Right lobe of liver (tissue), 6 donors: Measurements from ENCODE around the gene MED9. TPM values are rescaled to one million over a fixed set of nuclear protein-coding genes. Genes with fewer than 3 reads are reported as not detected.

Source experiments
- ATAC-seq, 4 donors: fragments of 200-7000 bp; cut with Tn5 transposase; one replicate each; pipeline ENCODE4 v1.9.1; 2020; ENCODE audit warnings: mild to moderate bottlenecking in 4 of 4, moderate library complexity in 4 of 4
- DNase-seq, 3 donors: peaks; one replicate each; pipeline ENCODE4 v3.0.0-alpha.2; 2020
- H3K27ac ChIP-seq, 3 donors: fragments of 200-600 bp; one replicate each; pipeline ENCODE4 v1.8.0; 2022
- H3K27me3 ChIP-seq, 2 donors: fragments of 200-600 bp; one replicate each; pipeline ENCODE4 v1.8.0; 2022
- H3K36me3 ChIP-seq, 4 donors: fragments of 200-600 bp; sonication (generic) in 1 of 4; one replicate each; pipeline versions ENCODE4 v1.5.1 to v1.8.0; 2017 to 2022; ENCODE audit warnings: control low read depth in 1 of 4
- H3K4me1 ChIP-seq, 4 donors: fragments of 200-600 bp; sonication (generic) in 1 of 4; one replicate each; pipeline versions ENCODE4 v1.5.1 to v1.8.0; 2017 to 2022; ENCODE audit warnings: control low read depth in 1 of 4
- H3K4me3 ChIP-seq, 3 donors: fragments of 200-600 bp; one replicate each; pipeline ENCODE4 v1.8.0; 2022
- H3K9me3 ChIP-seq, 4 donors: fragments of 200-600 bp; sonication (generic) in 1 of 4; one replicate each; pipeline versions ENCODE4 v1.5.1 to v1.8.0; 2017 to 2022; ENCODE audit warnings: control low read depth in 1 of 4
- CTCF ChIP-seq, 4 donors: fragments of 200-600 bp in 3 of 4; fragments of 450-650 bp in 1 of 4; IDR thresholded peaks; one replicate each; pipeline versions ENCODE4 v1.5.1 to v1.8.0; 2016 to 2022; ENCODE audit warnings: antibody characterized with exemption in 4 of 4, mild to moderate bottlenecking in 2 of 4
- POLR2A ChIP-seq: fragments of 450-650 bp; IDR thresholded peaks from one replicate; pipeline ENCODE4 v1.6.1; 2017; ENCODE audit warnings: antibody characterized with exemption, mild to moderate bottlenecking
- WGBS: methylation state at CpG from one replicate; pipeline ENCODE4 v1.1.6; 2018; ENCODE audit warnings: low coverage, low lambda C conversion rate; ENCODE audit not compliant: insufficient coverage; ENCODE audit errors: missing lambda C conversion rate; 5-methylcytosine and 5-hydroxymethylcytosine counted together
- intact Hi-C, 2 donors: fragments of 100-400 bp; cut with DNase I; formaldehyde crosslinking; loops; one replicate each; pipeline versions ENCODE4 v1.11.2 to v1.14.1; 2022
- total RNA-seq, 6 experiments: library from RNA; depleted of rRNA in 2 of 6; stranded (reverse); fragments of >200 nt in 2 of 6; fragmentation: NEBNext Ultra II Directional in 3 of 6; extraction: Animal tissue kit (Norgen Biotek cat#: 25700) in 3 of 6; gene quantifications; one replicate each; pipeline versions ENCODE4 v1.1.0 to v1.2.4, GENCODE V29; 2016 to 2023
- donor health status: DM: no; HTN: yes; CAD: no.
- donor health status: DM: no; HTN: no; CAD: no.
- donor health status: DM: no; HTN: no; CAD: no.
- donor health status: DM: no; HTN: yes; CAD: no.
- donor health status: DM: no; HTN: yes; CAD: no.

MED9 gene
- total RNA-seq, 6 experiments from 2014 or later = 5.7 to 24.4 (median 12.4) TPM

DNA sequence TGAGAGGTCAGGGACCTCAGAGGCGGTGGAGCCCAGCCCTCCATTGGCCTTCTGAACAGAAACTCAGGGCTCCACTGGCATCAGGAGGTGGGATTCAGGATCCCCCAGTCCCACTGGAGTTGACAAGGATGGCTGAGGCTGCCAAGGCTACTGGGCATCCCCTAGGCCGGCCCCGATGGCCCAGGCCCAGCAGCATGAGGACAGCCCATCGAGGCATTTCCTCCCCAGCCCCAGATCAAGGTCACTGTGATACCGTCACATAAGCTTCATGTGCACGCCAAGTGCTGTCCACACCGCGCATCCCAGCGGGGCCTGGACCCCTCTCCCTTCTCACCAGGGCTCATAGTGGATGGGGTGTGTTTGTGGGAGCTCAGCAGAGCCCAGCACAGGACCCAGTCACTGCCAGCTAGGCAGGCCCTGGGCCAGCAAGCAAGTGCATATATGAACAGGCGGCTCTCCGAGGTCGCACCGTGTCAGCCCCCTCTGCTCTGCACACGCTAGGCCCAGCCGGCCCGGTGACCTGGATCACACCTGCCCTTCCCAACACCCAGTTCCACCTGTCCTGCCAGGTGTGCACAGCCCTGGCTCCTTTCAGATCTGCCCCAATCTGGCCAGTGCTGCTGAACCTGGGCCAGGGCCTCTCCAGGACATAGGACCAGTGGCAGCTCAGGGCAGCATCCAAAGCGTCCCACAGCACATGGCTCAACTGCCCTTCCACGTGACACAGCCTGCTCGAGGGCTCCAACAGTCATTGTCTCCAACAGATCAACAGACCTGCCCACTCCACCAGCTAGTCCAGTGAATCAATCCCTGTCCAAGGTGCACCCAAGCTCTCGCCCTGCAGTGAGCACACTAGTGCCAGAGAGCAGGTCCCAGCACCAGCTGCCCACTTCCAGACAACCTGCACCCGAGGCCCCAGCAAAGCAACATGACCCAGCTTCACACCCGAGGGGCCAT lies 52.2 kb downstream of the MED9 start:
- DNase-seq (peak; percentile 91 to 98 (median 98)), ATAC-seq (peak; percentile 72 to 82 (median 76))
- H3K9me3 ChIP-seq = no peaks in the 10 kb centered on the region
- intact Hi-C loops = loop anchor here in 1 of 2 donors (5.0 kb wide), 1 partner anchor 33 kb away; no protein-coding TSS in a partner anchor
- H3K4me1 ChIP-seq = peaks cover 0 to 65% (median 28%) of the 10 kb centered on the region in 4 donors
- H3K27me3 ChIP-seq = no peaks in the 10 kb centered on the region
- WGBS = 10% methylated on average over 2 of the region's 22 CpGs
- no peak overlapping the region for H3K4me3 ChIP-seq
- H3K36me3 ChIP-seq = no peaks in the 10 kb centered on the region
- no peak for TF ChIP-seq CTCF (IDR thresholded peaks at IDR 0.05)
- TF ChIP-seq POLR2A = peak; percentile 83
- H3K27ac ChIP-seq = peak overlapping the region; percentile 29 to 97 (median 87)

- Histone ChIP-seq H3K9me3 (no peaks in the 10 kb centered on the region), H3K4me3 (no peak overlapping the region), H3K4me1 (peaks cover 0 to 61% (median 30%) of the 10 kb centered on the region in 4 donors), H3K36me3 (no peaks in the 10 kb centered on the region), H3K27ac (no peak overlapping the region), H3K27me3 (no peaks in the 10 kb centered on the region)
- DNase-seq = no peak
- whole genome bisulfite sequencing = 80% methylated on average over 3 of the region's 4 CpGs
- no peak for ATAC-seq
- intact Hi-C loops = no loop called here
- no peak for TF ChIP-seq CTCF (IDR thresholded peaks at IDR 0.05)
- no peak for TF ChIP-seq POLR2A
Measured at GRCh38 chr17:17531156-17531555, 54.4 kb downstream of the MED9 start.

GRCh38 chr17:17532991-17533390 lies 56.2 kb downstream of the MED9 start:
- Histone ChIP-seq H3K4me3 (no peak overlapping the region), H3K36me3 (no peaks in the 10 kb centered on the region), H3K27ac (peak overlapping the region in 2 of 3 donors; percentile 66 to 83), H3K4me1 (peaks cover 0 to 64% (median 30%) of the 10 kb centered on the region in 4 donors), H3K9me3 (no peaks in the 10 kb centered on the region), H3K27me3 (no peaks in the 10 kb centered on the region)
- intact Hi-C loops = no loop called here
- no peak for DNase-seq
- TF ChIP-seq POLR2A = no peak
- no peak for TF ChIP-seq CTCF (IDR thresholded peaks at IDR 0.05)
- 24% methylated on average over 1 of the region's 1 CpG for WGBS
- ATAC-seq = peak in 3 of 4 donors; percentile 3 to 17 (median 15)

DNA sequence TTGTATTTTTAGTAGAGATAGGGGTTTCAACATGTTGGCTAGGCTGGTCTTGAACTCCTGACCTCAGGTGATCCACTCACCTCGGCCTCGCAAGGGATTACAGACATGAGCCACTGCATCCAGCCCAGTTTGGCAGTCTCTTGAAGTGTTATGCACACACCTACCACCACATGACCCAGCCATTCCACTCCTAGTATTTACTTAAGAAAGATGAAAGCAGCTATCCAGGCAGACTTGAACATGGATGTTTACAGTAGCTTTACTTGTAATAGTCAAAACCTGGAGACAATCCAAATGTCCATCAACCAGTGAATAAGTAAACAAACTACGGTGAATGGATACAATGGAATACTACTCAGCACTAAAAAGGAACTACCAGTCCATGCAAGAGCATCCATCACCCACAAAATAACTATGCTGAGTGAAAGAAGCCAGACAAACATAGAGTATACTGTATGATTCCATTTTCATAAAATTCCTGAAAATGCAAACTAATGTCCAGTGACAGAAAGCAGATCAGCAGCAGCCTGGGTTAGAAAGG lies 57.2 kb downstream of the MED9 start:
- Histone ChIP-seq H3K36me3 (no peaks in the 10 kb centered on the region), H3K9me3 (no peaks in the 10 kb centered on the region), H3K4me1 (peaks cover 0 to 61% (median 29%) of the 10 kb centered on the region in 4 donors), H3K4me3 (no peak overlapping the region), H3K27ac (peak overlapping the region in 2 of 3 donors; percentile 66 to 83), H3K27me3 (no peaks in the 10 kb centered on the region)
- intact Hi-C loops = no loop called here
- no peak for DNase-seq
- no peak for TF ChIP-seq CTCF (IDR thresholded peaks at IDR 0.05)
- no peak for TF ChIP-seq POLR2A
- ATAC-seq = peak in 2 of 4 donors; percentile 2 to 51
- WGBS = 26% methylated on average over 2 of the region's 3 CpGs
